ENCODE results near the gene BNC2.

DNA sequence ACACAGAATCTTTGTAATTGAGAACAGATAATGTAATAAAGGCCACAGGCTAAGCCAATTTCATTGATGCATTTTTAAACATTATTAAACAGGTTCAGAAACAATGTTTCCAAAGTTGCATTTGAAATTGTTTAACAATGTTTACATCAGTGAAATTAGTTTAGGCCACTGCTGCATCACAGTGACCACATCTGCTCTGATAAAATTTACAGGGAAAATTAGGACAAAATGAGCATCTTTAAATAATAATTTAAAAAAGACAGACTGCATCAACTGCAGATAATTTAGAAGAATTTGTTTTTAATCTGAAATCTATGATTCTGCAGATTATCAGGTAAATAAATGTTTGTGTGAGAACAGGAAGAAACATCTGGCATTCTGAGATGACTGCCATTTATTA, 420.4 kb downstream of the BNC2 start:
- TF ChIP-seq, protein P1, sequence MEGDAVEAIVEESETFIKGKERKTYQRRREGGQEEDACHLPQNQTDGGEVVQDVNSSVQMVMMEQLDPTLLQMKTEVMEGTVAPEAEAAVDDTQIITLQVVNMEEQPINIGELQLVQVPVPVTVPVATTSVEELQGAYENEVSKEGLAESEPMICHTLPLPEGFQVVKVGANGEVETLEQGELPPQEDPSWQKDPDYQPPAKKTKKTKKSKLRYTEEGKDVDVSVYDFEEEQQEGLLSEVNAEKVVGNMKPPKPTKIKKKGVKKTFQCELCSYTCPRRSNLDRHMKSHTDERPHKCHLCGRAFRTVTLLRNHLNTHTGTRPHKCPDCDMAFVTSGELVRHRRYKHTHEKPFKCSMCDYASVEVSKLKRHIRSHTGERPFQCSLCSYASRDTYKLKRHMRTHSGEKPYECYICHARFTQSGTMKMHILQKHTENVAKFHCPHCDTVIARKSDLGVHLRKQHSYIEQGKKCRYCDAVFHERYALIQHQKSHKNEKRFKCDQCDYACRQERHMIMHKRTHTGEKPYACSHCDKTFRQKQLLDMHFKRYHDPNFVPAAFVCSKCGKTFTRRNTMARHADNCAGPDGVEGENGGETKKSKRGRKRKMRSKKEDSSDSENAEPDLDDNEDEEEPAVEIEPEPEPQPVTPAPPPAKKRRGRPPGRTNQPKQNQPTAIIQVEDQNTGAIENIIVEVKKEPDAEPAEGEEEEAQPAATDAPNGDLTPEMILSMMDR (IDR thresholded peaks at IDR 0.05) = no peak
- TF ChIP-seq EP300 (IDR thresholded peaks at IDR 0.05) (no peak), POLR2A (IDR thresholded peaks at IDR 0.05) (no peak)
